GM21528 (cell line): ENCODE results near the gene KCNK16.

Experiments
- ATAC-seq: cut with Tn5 transposase; IDR thresholded peaks from one replicate; pipeline ENCODE4 v1.9.1; 2021; ENCODE audit warnings: mild to moderate bottlenecking, moderate library complexity; ENCODE audit not compliant: unreplicated experiment, low FRiP score

KCNK16 gene

GRCh38 chr6:39281312-39281980 is 41.1 kb downstream of the KCNK16 start:
- ATAC-seq: no peak

GRCh38 chr6:39280247-39280731 is 42.2 kb downstream of the KCNK16 start:
- ATAC-seq: no peak

- ATAC-seq: no peak
Measured at GRCh38 chr6:39279539-39279938, 43.0 kb downstream of the KCNK16 start.

GRCh38 chr6:39276379-39276995 is 46.0 kb downstream of the KCNK16 start:
- ATAC-seq: no peak

GRCh38 chr6:39274903-39275302 is 47.6 kb downstream of the KCNK16 start:
- no peak for ATAC-seq

GRCh38 chr6:39274471-39274870 is 48.0 kb downstream of the KCNK16 start:
- ATAC-seq: no peak

- ATAC-seq: no peak
Measured at GRCh38 chr6:39273406-39273821, 49.1 kb downstream of the KCNK16 start.

- no peak for ATAC-seq
Measured at GRCh38 chr6:39269961-39270360, 52.5 kb downstream of the KCNK16 start.

GRCh38 chr6:39268721-39269120 is 53.8 kb downstream of the KCNK16 start:
- no peak for ATAC-seq

GRCh38 chr6:39268171-39268570 is 54.3 kb downstream of the KCNK16 start:
- ATAC-seq: no peak

- ATAC-seq: no peak
Measured at GRCh38 chr6:39266782-39267355, 55.6 kb downstream of the KCNK16 start.

GRCh38 chr6:39266375-39266774 is 56.1 kb downstream of the KCNK16 start:
- no peak for ATAC-seq
